Activated CD8-positive, alpha-beta memory T cell treated with anti-CD3 and anti-CD28 coated beads, Interleukin-2, amount 50 U/mL, for 4 hours (primary cell): Measurements from ENCODE around the gene RBPMS2.

Experiments used
- DNase-seq: peaks from one replicate; pipeline ENCODE4 v3.0.0-alpha.2; 2020

RBPMS2 gene

DNA sequence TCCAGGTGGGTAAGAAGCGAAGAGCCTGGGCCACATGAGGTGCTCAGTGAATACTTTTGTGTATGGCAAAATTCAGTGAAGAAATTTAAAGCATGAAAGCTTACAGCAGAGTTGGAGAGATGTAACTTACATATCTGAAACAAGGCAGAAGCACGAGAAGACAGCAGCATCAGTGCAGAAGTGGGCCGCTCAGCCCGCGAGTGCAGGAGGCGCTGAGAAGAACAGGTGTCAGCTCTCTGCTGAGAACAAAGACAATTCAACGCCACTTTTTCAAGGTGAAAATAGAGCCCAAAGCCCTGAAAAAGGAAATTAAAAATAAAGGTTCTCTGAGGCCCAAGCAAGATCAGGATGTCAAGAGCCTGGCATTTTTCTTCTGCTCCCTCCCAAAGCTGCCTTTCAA, 58.3 kb downstream of the RBPMS2 start:
- DNase-seq: no peak

- DNase-seq: no peak
Observed at GRCh38 chr15:64716452-64716851, 58.9 kb downstream of the RBPMS2 start.

- DNase-seq: no peak
Observed at GRCh38 chr15:64713592-64713991, 61.8 kb downstream of the RBPMS2 start.

DNA sequence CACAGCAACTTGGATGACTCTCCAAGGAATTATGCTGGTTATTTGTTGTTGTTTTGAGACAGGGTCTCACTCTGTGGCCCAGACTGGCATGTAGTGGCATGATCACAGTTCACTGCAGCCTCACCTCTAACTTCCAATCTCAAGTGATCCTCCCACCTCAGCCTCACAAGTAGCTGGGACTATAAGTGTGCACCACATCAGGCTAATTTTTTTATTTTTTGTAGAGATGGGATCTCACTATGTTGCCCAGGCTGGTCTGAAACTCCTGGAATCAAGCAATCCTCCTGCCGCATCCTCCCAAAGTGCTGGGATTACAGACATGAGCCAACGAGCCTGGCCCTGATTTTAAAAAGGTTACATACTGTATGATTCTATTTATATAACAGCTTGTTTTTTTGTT, 63.0 kb downstream of the RBPMS2 start:
- DNase-seq: no peak

- no peak for DNase-seq
Observed at GRCh38 chr15:64710676-64711428, 64.5 kb downstream of the RBPMS2 start.

- DNase-seq: no peak
Observed at GRCh38 chr15:64706011-64706911, 69.1 kb downstream of the RBPMS2 start.

DNA sequence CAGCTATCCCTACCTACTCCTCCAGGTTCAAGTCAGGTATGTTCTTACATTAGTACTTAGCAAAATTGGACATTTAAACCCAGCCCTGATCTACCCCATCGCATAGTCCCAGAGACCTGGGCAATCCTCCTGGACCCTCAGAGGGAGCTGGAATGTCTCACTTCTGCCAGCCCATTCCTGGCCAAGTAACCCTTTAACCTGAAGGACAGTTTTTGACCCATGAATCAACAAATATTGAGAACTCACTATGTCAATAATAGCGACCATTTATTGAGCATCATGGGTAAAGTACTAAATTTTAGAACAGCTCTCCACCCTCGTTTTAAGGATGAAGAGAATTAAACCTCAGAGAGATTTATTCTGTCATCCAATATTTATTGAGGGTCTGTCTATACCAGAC, 70.4 kb downstream of the RBPMS2 start:
- DNase-seq: no peak

GRCh38 chr15:64703632-64703959, 71.8 kb downstream of the RBPMS2 start:
- no peak for DNase-seq

DNA sequence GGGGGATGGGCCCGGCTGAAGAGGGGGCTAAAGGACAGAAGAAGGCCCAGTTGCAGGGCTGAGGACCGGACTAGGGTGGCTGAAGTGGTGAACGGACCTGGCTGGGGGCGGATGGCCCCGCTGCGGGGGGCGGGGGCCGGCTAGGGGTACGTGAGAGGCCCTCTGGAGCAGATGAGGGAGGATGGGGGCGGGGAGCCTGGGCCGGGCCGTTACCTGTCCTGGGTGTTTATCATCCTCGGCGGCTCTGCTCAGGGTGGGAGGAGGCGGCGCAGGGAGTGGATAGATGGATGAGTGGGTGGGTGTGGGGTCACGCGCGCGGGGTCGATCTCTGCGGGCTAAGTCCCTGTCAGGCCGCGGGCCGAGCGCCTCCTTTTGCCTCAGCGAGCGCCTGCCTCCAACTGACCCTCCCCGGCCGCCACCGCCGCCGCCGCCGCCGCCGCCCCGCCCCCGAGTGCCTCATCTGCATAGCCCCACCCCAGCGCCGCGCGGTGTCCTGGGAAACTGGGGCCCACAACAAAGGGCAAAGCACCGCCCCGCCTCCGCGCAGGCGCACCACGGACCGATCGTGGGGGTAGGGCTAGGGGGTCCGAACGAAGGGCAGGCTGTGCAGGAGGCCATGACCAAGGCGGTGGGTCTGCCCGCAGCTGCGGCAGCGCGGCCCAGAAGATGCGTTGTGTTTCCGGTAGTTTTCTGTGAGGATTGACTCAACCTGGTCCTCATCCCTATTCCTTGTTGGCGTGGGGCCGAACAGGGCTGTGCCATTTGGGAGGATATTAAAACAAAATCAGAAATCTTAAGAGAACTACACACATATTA, 72.4 kb downstream of the RBPMS2 start:
- peak; percentile 95 for DNase-seq

DNA sequence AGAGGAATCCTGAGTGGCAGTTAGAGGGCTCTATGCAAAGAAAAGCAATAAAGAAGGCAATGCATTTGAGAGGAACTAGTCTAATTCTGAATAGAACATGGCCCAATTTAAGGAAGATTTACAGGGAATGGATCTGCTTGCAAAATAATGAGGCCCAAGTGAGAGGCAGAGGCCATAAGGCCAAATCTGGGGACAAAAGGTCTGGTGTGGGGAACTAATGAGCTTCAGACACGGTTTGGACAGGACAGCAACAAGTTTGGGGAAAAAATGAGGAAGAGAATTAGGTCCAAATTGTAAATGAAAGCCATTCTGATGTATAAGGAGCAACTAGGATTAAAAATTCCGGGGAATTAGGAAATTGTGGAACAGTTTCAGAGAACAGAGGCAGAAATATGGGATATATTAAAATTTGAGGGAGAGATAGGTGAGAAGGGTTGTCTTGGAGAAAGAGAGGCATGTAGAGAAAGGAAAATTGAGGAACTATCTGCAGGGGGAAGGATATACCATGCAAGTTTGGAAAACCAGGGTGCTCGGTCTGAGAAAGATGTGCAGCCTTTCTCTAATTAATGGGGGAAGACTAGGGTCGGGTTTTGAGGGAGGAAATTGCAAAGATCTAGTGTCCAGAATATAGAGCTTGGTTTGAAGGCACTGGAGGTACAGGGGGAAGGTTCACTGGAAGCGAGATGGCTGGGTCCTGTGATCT, 73.8 kb downstream of the RBPMS2 start:
- no peak for DNase-seq

- DNase-seq: no peak
Observed at GRCh38 chr15:64701051-64701450, 74.3 kb downstream of the RBPMS2 start.

- no peak for DNase-seq
Observed at GRCh38 chr15:64699751-64700388, 75.5 kb downstream of the RBPMS2 start.

DNA sequence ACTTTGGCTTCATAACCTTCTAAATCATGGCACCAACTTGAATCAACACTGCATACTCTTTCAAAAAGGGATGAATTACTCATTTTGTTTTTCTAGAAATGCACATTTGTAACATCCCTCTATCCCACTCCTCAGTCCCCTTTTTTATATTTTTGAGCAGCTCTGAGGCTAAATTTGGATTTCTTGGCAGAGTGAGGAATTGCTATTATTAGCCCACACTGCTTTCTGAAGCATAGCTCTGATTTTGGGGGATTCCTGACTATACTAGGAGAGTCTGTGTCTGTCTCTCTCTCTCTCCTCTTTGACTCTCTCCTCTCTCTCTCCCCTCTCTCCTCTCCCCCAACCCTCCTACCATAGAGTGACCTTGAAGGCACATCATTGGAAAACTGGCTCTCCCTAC, 76.6 kb downstream of the RBPMS2 start:
- no peak for DNase-seq

DNA sequence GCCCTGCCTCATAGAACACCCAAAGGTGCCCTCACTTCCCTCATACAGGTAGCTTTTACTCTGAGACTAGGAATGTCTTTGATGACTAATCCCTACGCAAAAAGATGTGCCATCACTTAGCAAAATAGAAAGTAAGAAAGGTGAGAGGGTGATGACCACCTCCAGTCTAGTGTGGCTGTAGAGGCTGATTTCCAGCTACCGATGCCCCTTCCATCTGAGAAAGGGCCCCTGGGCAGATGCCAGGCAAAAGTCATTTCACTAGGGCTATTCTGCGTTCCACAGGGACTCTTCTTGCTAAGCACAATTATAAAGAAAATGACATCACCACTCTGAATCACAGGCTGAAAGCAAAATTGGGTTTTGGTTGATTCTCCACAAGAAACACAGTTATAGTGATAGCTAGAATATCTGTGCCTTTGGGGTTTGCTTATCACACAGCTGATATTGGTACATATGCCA, 77.4 kb downstream of the RBPMS2 start:
- no peak for DNase-seq

DNA sequence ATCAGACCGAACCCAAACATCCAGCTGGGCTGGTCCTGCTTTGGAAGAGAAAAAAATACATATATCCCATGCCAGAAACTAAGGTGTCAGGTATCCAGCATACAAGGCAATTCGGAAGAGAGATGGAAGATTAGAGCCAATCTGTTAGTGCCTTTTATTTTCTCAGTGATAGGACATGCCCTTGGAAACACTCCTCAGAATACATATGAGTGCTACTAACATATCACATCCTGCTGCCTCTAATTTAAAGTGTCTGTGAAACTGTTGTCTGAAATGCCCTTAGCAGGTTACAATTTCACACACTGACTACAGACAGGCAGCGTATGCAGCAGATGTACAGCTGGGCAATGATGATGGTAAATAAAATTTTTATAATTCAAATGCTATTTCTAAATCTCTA, 78.9 kb downstream of the RBPMS2 start:
- DNase-seq: no peak

DNA sequence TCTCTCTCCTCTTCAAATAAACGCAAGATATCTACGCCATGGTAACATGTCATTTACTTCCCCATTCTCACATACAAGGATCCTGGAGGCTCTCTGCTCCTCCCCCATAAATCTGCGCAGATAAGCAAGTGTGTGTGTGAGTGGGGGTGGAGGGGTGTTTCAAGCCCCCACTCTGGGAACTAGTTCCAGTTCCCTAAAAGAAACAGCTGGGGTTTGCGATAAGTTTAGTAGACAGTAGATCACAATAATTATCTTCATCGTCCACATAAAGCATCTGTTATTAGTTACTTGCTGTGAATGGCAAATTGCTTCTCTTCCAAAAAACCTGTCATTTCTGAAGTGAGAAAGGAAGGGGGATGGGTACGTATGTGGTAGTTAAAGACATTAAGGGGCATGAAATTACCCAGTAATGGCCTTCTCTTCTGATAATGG, 79.8 kb downstream of the RBPMS2 start:
- DNase-seq: no peak

DNA sequence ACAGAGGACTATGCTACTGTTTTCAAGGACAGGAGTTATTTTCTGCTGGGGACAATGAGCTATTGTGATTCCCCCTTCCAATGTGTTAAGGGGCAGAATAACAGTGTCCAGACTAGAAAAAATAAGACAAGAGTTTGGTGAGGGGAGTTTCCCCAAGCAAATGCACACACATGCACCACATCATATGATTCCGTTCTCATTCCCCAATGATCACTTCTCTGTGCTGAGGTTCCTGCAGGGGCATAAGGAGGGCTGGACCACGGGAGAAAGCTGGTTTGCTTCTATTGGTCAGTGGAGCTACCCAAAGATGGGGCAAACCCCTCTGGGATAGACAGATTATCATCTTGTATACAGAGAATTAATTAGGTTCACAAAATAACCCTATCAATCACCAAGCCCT, 80.6 kb downstream of the RBPMS2 start:
- DNase-seq: no peak

DNA sequence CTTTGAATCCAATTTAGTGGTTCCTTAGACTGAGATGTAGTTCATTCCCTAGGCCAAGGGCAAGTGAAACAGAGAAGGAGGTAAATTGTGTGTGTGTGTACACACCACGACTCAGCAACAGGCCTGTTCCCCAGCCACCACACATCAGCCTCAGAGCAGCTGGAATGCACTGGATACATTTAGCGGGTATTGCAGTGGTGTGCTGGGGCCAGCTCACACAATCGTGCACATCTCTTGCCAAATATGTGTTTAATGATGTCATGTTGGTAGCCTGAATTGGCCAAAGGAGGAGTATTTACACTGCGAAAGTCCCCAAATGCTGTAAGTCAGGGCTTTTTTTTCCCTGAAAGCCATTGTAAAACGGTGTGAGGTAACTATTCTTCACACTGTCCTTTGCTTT, 82.3 kb downstream of the RBPMS2 start:
- no peak for DNase-seq

DNA sequence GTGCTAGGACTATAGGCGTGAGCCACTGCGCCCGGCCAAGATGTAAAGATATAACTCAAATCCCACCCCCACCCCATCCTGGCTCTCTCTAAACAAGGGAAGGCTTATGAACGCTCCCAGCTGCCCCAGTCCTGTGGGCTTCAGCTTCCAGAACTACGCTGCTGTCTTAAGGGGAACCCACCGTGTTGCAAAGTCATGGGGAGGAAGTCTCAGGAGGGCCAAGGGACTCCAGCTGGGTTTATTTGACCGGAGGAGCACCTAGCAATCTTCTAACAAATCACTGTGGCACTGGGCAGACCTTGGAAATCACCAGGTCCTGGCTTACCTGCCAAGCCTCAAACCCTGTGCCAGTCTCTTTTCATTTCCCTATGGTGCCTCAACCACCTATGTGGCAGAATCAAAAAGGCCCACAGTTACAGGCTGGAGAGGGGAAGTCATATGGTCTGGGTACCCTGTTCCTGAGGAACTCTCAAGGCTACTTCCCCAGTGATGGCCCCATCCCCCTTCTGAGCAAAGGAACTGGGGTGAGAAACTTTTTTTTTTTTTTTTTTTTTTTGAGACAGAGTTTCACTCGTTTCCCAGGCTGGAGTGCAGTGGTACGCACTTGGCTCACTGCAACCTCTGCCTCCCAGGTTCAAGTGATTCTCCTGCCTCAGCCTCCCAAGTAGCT, 83.4 kb downstream of the RBPMS2 start:
- DNase-seq: no peak

- no peak for DNase-seq
Observed at GRCh38 chr15:64690578-64691296, 84.7 kb downstream of the RBPMS2 start.

- DNase-seq: no peak
Observed at GRCh38 chr15:64690008-64690407, 85.4 kb downstream of the RBPMS2 start.
